OCI-LY1 (cell line): ENCODE measurements around the gene HPS1.

Experiments used
- CTCF ChIP-seq: fragments of 200-600 bp; sonication (generic), shearing (Covaris generic); IDR thresholded peaks from 2 replicates; pipeline ENCODE4 v1.5.1; 2017; ENCODE audit warnings: mild to moderate bottlenecking, antibody characterized with exemption, low read length, moderate library complexity, mixed read lengths
- EZH2 ChIP-seq: fragments of 200-600 bp; sonication (generic), shearing (Covaris generic); IDR thresholded peaks from 2 replicates; pipeline ENCODE4 v1.8.0; 2017; ENCODE audit warnings: borderline replicate concordance, mixed run types, mild to moderate bottlenecking, antibody characterized with exemption, low read length, moderate library complexity, mixed read lengths

DNA sequence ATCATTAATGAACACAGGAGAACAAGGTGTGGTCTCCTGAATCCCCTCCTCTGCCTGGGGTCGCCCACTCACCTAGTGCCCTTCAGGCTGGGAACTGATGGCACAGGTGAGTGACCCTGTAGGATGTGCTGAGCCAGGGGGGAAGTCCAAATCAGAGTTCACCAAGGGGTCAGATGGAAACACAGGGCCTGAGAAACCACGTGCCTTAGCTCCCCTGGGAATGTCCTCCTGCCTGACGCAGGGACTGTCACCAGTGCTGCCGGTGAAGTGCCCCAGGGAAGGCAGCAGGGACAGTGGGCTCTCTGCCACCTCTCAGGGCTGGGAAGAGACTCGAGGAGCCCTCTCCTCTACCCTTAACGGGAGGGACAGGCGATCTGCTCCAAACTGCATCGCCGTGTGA lies 25.9 kb downstream of the HPS1 start:
- TF ChIP-seq EZH2 (no peak), CTCF (no peak)
